ENCODE data around the gene RNF214.
"Not testable (repeated sequence)": the region's sequence is repeated elsewhere in the genome, so short reads cannot be mapped to it uniquely, and the experiment has no call there.

RNF214 gene

GRCh38 chr11:117315285-117316196, 83.1 kb downstream of the RNF214 start:
- peak overlapping the region; percentile 79 for H3K4me3 Mint-ChIP-seq
- H3K4me1 Mint-ChIP-seq (ENCODE audit: low read depth) = peaks cover 6% of the 10 kb centered on the region
- H3K27me3 Mint-ChIP-seq = peaks cover 44% of the 10 kb centered on the region
- no peaks in the 10 kb centered on the region for H3K9me3 Mint-ChIP-seq
- H3K27ac Mint-ChIP-seq = peak overlapping the region; percentile 16
- H3K36me3 Mint-ChIP-seq (ENCODE audit: low read depth) = no peaks in the 10 kb centered on the region

GRCh38 chr11:117316197-117316961, 83.9 kb downstream of the RNF214 start, which contains the start of gene BACE1:
BACE1 (minus strand) TSS chr11:117316256; CDS start chr11:117315795, 461 bp downstream.
- Mint-ChIP-seq H3K4me3 (peak within 1 kb of the TSS; percentile 79), H3K9me3 (no peaks in the 10 kb centered on the region), H3K27ac (peak within 1 kb of the TSS; percentile 16), H3K4me1 (ENCODE audit: low read depth) (peaks cover 6% of the 10 kb centered on the region), H3K36me3 (ENCODE audit: low read depth) (no peaks in the 10 kb centered on the region), H3K27me3 (peaks cover 44% of the 10 kb centered on the region)

- H3K27me3 Mint-ChIP-seq = peaks cover 38% of the 10 kb centered on the region
These were observed 86.3 kb downstream of the RNF214 start for GRCh38 chr11:117318738-117319137.

GRCh38 chr11:117319214-117319840, 86.9 kb downstream of the RNF214 start:
- peaks cover 32% of the 10 kb centered on the region for H3K27me3 Mint-ChIP-seq
- no peaks in the 10 kb centered on the region for H3K36me3 Mint-ChIP-seq (ENCODE audit: low read depth)
- H3K9me3 Mint-ChIP-seq = no peaks in the 10 kb centered on the region
- no peak overlapping the region for H3K27ac Mint-ChIP-seq
- H3K4me1 Mint-ChIP-seq (ENCODE audit: low read depth) = peaks cover 6% of the 10 kb centered on the region
- H3K4me3 Mint-ChIP-seq = no peak overlapping the region

More at GRCh38 chr11:117318738-117319137, 86.3 kb downstream of the RNF214 start:
- Mint-ChIP-seq H3K27ac (no peak overlapping the region), H3K9me3 (no peaks in the 10 kb centered on the region), H3K4me1 (ENCODE audit: low read depth) (peaks cover 6% of the 10 kb centered on the region), H3K4me3 (no peak overlapping the region), H3K36me3 (ENCODE audit: low read depth) (no peaks in the 10 kb centered on the region)

GRCh38 chr11:117327255-117327566, 94.7 kb downstream of the RNF214 start:
- not testable (repeated sequence) for H3K27ac Mint-ChIP-seq; H3K9me3 Mint-ChIP-seq; H3K4me1 Mint-ChIP-seq (ENCODE audit: low read depth); H3K4me3 Mint-ChIP-seq; H3K36me3 Mint-ChIP-seq (ENCODE audit: low read depth); H3K27me3 Mint-ChIP-seq

GRCh38 chr11:117327567-117328374, 95.3 kb downstream of the RNF214 start, which contains the start of gene CEP164:
CEP164 (plus strand) TSS chr11:117327854; CDS start chr11:117338587, 10,733 bp downstream.
- Mint-ChIP-seq H3K4me1 (ENCODE audit: low read depth) (peaks cover 5% of the 10 kb centered on the region), H3K27ac (peak within 1 kb of the TSS; percentile 54), H3K27me3 (no peaks in the 10 kb centered on the region), H3K4me3 (no peak within 1 kb of the TSS), H3K9me3 (no peaks in the 10 kb centered on the region), H3K36me3 (ENCODE audit: low read depth) (no peaks in the 10 kb centered on the region)

- Mint-ChIP-seq H3K36me3 (ENCODE audit: low read depth) (no peaks in the 10 kb centered on the region), H3K27me3 (no peaks in the 10 kb centered on the region), H3K9me3 (no peaks in the 10 kb centered on the region), H3K4me1 (ENCODE audit: low read depth) (peaks cover 5% of the 10 kb centered on the region), H3K27ac (no peak overlapping the region), H3K4me3 (no peak overlapping the region)
These were observed 96.0 kb downstream of the RNF214 start for GRCh38 chr11:117328375-117329010.

- no peaks in the 10 kb centered on the region for H3K27me3 Mint-ChIP-seq
- no peak overlapping the region for H3K4me3 Mint-ChIP-seq
- no peaks in the 10 kb centered on the region for H3K9me3 Mint-ChIP-seq
- H3K36me3 Mint-ChIP-seq (ENCODE audit: low read depth) = peaks cover 23% of the 10 kb centered on the region
- H3K27ac Mint-ChIP-seq = peak overlapping the region; percentile 57
- peaks cover 5% of the 10 kb centered on the region for H3K4me1 Mint-ChIP-seq (ENCODE audit: low read depth)
These were observed 100.4 kb downstream of the RNF214 start for GRCh38 chr11:117332843-117333242.

GRCh38 chr11:117333917-117334316, 101.4 kb downstream of the RNF214 start:
- H3K36me3 Mint-ChIP-seq (ENCODE audit: low read depth) = peaks cover 30% of the 10 kb centered on the region
- no peaks in the 10 kb centered on the region for H3K9me3 Mint-ChIP-seq

GRCh38 chr11:117334896-117335295, 102.4 kb downstream of the RNF214 start:
- Mint-ChIP-seq H3K36me3 (ENCODE audit: low read depth) (peaks cover 34% of the 10 kb centered on the region), H3K4me1 (ENCODE audit: low read depth) (peaks cover 4% of the 10 kb centered on the region), H3K27me3 (no peaks in the 10 kb centered on the region), H3K27ac (no peak overlapping the region), H3K4me3 (no peak overlapping the region), H3K9me3 (no peaks in the 10 kb centered on the region)

More at GRCh38 chr11:117333917-117334316, 101.4 kb downstream of the RNF214 start:
- H3K27ac Mint-ChIP-seq = no peak overlapping the region
- no peaks in the 10 kb centered on the region for H3K27me3 Mint-ChIP-seq
- no peak overlapping the region for H3K4me3 Mint-ChIP-seq
- H3K4me1 Mint-ChIP-seq (ENCODE audit: low read depth) = peaks cover 5% of the 10 kb centered on the region

GRCh38 chr11:117335399-117335798, 102.9 kb downstream of the RNF214 start:
- no peaks in the 10 kb centered on the region for H3K9me3 Mint-ChIP-seq
- no peaks in the 10 kb centered on the region for H3K4me1 Mint-ChIP-seq (ENCODE audit: low read depth)
- H3K4me3 Mint-ChIP-seq = no peak overlapping the region
- no peak overlapping the region for H3K27ac Mint-ChIP-seq
- no peaks in the 10 kb centered on the region for H3K27me3 Mint-ChIP-seq
- peaks cover 38% of the 10 kb centered on the region for H3K36me3 Mint-ChIP-seq (ENCODE audit: low read depth)
